HEK293 (cell line): ENCODE data around the gene CACNG1.

Experiments used
- CTCF ChIA-PET: fragments of 350-600 bp; formaldehyde crosslinking; extraction: SDS; loops from one replicate; lab custom pipeline; 2021; ENCODE audit warnings: antibody characterized with exemption; lab: Yijun Ruan, JAX
- POLR2A ChIA-PET: fragments of 300-600 bp; formaldehyde crosslinking; extraction: SDS; loops from one replicate; lab custom pipeline; 2020; ENCODE audit warnings: antibody characterized with exemption, inconsistent platforms; lab: Yijun Ruan, JAX
- H3K27ac ChIP-seq: fragments of 200-500 bp; sonication (Bioruptor generic); 2 replicates; pipeline ENCODE4 v1.5.1; 2014; ENCODE audit warnings: low read depth, low read length, control low read depth, inconsistent platforms; ENCODE audit errors: extremely low read depth
- H3K36me3 ChIP-seq, 2 experiments: fragments of 200-500 bp in 1 of 2; sonication (Bioruptor generic) in 1 of 2; 1 replicate in 1 of 2; 2 replicates in 1 of 2; pipeline ENCODE4 v1.5.1; 2014 to 2017; ENCODE audit warnings: inconsistent platforms in 2 of 2, low read length in 2 of 2; ENCODE audit not compliant: control insufficient read depth in 2 of 2, insufficient read depth in 1 of 2
- H3K4me1 ChIP-seq: fragments of 200-500 bp; sonication (Bioruptor generic); 2 replicates; pipeline ENCODE4 v1.5.1; 2014; ENCODE audit warnings: mild to moderate bottlenecking, low read length, inconsistent platforms; ENCODE audit not compliant: control insufficient read depth, insufficient read depth
- H3K4me3 ChIP-seq: 2 replicates; pipeline ENCODE4 v1.5.1; 2011; ENCODE audit warnings: low read depth, mild to moderate bottlenecking, control low read depth, low read length, moderate library complexity
- H3K9me3 ChIP-seq: fragments of 200-500 bp; sonication (Bioruptor generic); 2 replicates; pipeline ENCODE4 v1.5.1; 2014; ENCODE audit warnings: low read depth, low read length, inconsistent platforms; ENCODE audit not compliant: control insufficient read depth, insufficient read depth
- IKZF3 ChIP-seq: fragments of 450-650 bp; IDR thresholded peaks from 2 replicates; pipeline ENCODE4 v1.5.0; 2018; ENCODE audit warnings: missing biosample characterization, mild to moderate bottlenecking, missing genetic modification characterization, moderate library complexity
- KLF1 ChIP-seq: fragments of 450-650 bp; formaldehyde crosslinking; IDR thresholded peaks from 2 replicates; pipeline ENCODE4 v1.5.1; 2016; ENCODE audit warnings: missing biosample characterization, missing genetic modification characterization
- MYNN ChIP-seq: fragments of 450-650 bp; formaldehyde crosslinking; IDR thresholded peaks from 2 replicates; pipeline ENCODE4 v1.5.1; 2016; ENCODE audit warnings: missing biosample characterization, missing genetic modification characterization, borderline replicate concordance
- YY2 ChIP-seq: fragments of 450-650 bp; formaldehyde crosslinking; IDR thresholded peaks from 2 replicates; pipeline ENCODE4 v1.5.1; 2016; ENCODE audit warnings: missing biosample characterization, missing genetic modification characterization
- ZIC2 ChIP-seq: fragments of 450-650 bp; formaldehyde crosslinking; IDR thresholded peaks from 2 replicates; pipeline ENCODE4 v1.5.1; 2016; ENCODE audit warnings: missing biosample characterization, missing genetic modification characterization
- ZNF133 ChIP-seq: fragments of 450-650 bp; formaldehyde crosslinking; IDR thresholded peaks from 2 replicates; pipeline ENCODE4 v1.5.1; 2016; ENCODE audit warnings: missing biosample characterization, missing genetic modification characterization
- ZNF248 ChIP-seq: fragments of 450-650 bp; formaldehyde crosslinking; IDR thresholded peaks from 2 replicates; pipeline ENCODE4 v1.5.1; 2017; ENCODE audit warnings: missing biosample characterization, missing genetic modification characterization
- ZNF274 ChIP-seq, 2 experiments: fragments of 200-500 bp in 1 of 2; fragments of 450-650 bp in 1 of 2; sonication (Bioruptor generic) in 1 of 2; formaldehyde crosslinking in 1 of 2; IDR thresholded peaks; 2 replicates each; pipeline versions ENCODE4 v1.5.1 to v1.6.1; 2014 to 2016; ENCODE audit warnings: borderline replicate concordance in 1 of 2, inconsistent platforms in 1 of 2, low read length in 1 of 2, missing biosample characterization in 1 of 2, missing genetic modification characterization in 1 of 2
- ZNF350 ChIP-seq: fragments of 450-650 bp; formaldehyde crosslinking; IDR thresholded peaks from 2 replicates; pipeline ENCODE4 v1.5.0; 2017; ENCODE audit warnings: missing biosample characterization, mild to moderate bottlenecking, missing genetic modification characterization
- ZNF514 ChIP-seq: fragments of 450-650 bp; formaldehyde crosslinking; IDR thresholded peaks from 2 replicates; pipeline ENCODE4 v1.5.1; 2016; ENCODE audit warnings: missing biosample characterization, missing genetic modification characterization
- ZNF548 ChIP-seq: fragments of 450-650 bp; formaldehyde crosslinking; IDR thresholded peaks from 2 replicates; pipeline ENCODE4 v1.5.1; 2016; ENCODE audit warnings: missing biosample characterization, missing genetic modification characterization
- ZNF600 ChIP-seq: fragments of 450-650 bp; formaldehyde crosslinking; IDR thresholded peaks from 2 replicates; pipeline ENCODE4 v1.5.1; 2016; ENCODE audit warnings: missing biosample characterization, missing genetic modification characterization
- ZNF621 ChIP-seq: fragments of 450-650 bp; formaldehyde crosslinking; IDR thresholded peaks from 2 replicates; pipeline ENCODE4 v1.5.1; 2017; ENCODE audit warnings: missing biosample characterization, missing genetic modification characterization
- ZNF747 ChIP-seq: fragments of 450-650 bp; formaldehyde crosslinking; IDR thresholded peaks from 2 replicates; pipeline ENCODE4 v1.5.1; 2016; ENCODE audit warnings: missing biosample characterization, missing genetic modification characterization
- TF ChIP-seq, protein P1 (sequence below): fragments of 450-650 bp; formaldehyde crosslinking; IDR thresholded peaks from 2 replicates; pipeline ENCODE4 v1.5.1; 2016; ENCODE audit warnings: missing biosample characterization, missing genetic modification characterization, low read depth
- TF ChIP-seq, protein P2 (sequence below): fragments of 450-650 bp; formaldehyde crosslinking; IDR thresholded peaks from 2 replicates; pipeline ENCODE4 v1.5.1; 2017; ENCODE audit warnings: missing biosample characterization, missing genetic modification characterization
- TF ChIP-seq, protein P3 (sequence below): fragments of 450-650 bp; formaldehyde crosslinking; conservative IDR thresholded peaks from 2 replicates; pipeline ENCODE4 v1.5.1; 2016; ENCODE audit warnings: low read depth, missing biosample characterization, missing genetic modification characterization

Gene CACNG1

DNA sequence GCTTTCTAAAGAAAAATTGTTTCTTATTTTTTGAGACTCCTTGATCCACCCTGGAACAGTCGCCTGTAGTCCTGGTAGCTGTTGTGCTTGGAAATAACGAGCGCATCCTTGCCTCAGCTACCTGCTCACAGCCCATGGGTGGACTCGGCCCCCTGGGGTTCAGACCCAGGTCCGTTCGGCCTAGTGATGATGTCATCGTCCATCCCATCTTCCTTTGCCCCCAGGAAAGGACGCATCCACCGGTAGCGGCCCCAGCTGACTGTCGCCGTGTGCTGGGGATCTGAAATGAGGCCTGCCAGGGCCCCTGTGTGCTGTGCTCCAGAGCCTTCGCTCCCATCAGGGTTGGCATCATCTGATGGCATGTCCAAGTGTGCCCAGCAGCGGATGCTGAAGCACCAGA is 12.0 kb upstream of the CACNG1 start:
- TF ChIP-seq IKZF3 (tag by site-specific recombination): no peak
- TF ChIP-seq, protein P1, sequence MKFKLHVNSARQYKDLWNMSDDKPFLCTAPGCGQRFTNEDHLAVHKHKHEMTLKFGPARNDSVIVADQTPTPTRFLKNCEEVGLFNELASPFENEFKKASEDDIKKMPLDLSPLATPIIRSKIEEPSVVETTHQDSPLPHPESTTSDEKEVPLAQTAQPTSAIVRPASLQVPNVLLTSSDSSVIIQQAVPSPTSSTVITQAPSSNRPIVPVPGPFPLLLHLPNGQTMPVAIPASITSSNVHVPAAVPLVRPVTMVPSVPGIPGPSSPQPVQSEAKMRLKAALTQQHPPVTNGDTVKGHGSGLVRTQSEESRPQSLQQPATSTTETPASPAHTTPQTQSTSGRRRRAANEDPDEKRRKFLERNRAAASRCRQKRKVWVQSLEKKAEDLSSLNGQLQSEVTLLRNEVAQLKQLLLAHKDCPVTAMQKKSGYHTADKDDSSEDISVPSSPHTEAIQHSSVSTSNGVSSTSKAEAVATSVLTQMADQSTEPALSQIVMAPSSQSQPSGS (tag by site-specific recombination): peak; percentile 67; the same call in 1 of the 2 replicates

DNA sequence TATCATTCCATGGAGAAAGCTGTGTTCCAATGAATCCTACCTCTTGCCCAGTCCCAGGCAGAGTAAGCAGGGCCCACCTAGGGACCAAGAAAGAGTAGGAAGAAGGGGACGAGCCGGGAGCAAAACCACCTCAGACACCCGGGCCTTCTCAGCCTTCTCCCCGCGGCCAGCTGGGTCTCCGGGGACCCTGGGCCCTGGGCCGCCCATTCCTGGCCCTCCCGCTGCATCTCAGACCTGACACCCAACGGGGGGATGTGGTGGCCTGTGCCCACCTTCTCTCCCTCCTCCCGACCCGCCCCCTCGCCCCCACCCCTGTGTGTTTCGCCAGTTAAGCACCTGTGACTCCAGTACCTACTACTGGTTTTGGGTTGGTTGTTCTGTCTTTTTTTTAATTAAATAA is 11.4 kb upstream of the CACNG1 start:
- no peaks in the 10 kb centered on the region for H3K9me3 ChIP-seq
- H3K27ac ChIP-seq: no peak overlapping the region
- TF ChIP-seq ZNF350 (tag by site-specific recombination): no peak
- TF ChIP-seq ZNF747 (tag by site-specific recombination): no peak
- TF ChIP-seq ZNF274 (IDR thresholded peaks at IDR 0.05; ENCODE audit: low read length): no peak
- TF ChIP-seq ZNF274 (tag by site-specific recombination; IDR thresholded peaks at IDR 0.05; ENCODE audit: borderline replicate concordance): no peak
- no peak for TF ChIP-seq ZNF133 (tag by site-specific recombination)
- no peak for TF ChIP-seq ZIC2 (tag by site-specific recombination)
- TF ChIP-seq, all 188 proteins: peak for 0
- Histone ChIP-seq H3K4me3 (no peak overlapping the region), H3K4me1 (no peaks in the 10 kb centered on the region), H3K36me3 (no peaks in the 10 kb centered on the region)
- ChIA-PET POLR2A (no interaction called here), CTCF (no interaction called here)

More for the DNA sequence above, 12.0 kb upstream of the CACNG1 start:
- ChIA-PET POLR2A (no interaction called here), CTCF (no interaction called here)
- no peak overlapping the region for H3K27ac ChIP-seq
- H3K9me3 ChIP-seq: no peaks in the 10 kb centered on the region
- H3K4me1 ChIP-seq: no peaks in the 10 kb centered on the region
- H3K4me3 ChIP-seq: no peak overlapping the region
- no peaks in the 10 kb centered on the region for H3K36me3 ChIP-seq

DNA sequence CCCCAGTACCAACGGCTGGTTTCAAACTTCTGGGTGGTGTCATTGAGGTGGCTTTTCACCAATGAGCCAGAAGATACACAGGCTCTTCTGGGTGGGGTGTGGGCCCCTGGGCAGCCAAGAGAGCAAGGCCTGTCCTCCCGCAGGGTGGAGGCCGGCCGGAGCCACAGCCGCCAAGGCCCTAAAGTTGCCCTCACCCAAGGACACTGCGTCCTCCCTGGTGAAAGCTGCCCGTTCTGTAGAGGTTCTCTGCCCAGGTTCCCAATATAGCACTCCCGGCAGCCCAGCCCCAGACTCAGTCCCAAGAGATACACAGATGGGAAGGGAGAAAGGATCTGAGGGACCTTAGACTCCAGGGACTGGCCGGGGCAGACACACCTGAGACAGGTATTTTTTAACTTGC is 10.7 kb upstream of the CACNG1 start:
- CTCF ChIA-PET: no interaction called here
- H3K27ac ChIP-seq: no peak overlapping the region
- H3K36me3 ChIP-seq: no peaks in the 10 kb centered on the region
- no peaks in the 10 kb centered on the region for H3K4me1 ChIP-seq
- no peak overlapping the region for H3K4me3 ChIP-seq
- no peak for TF ChIP-seq KLF1 (tag by site-specific recombination)
- no peaks in the 10 kb centered on the region for H3K9me3 ChIP-seq
- POLR2A ChIA-PET: no interaction called here

DNA sequence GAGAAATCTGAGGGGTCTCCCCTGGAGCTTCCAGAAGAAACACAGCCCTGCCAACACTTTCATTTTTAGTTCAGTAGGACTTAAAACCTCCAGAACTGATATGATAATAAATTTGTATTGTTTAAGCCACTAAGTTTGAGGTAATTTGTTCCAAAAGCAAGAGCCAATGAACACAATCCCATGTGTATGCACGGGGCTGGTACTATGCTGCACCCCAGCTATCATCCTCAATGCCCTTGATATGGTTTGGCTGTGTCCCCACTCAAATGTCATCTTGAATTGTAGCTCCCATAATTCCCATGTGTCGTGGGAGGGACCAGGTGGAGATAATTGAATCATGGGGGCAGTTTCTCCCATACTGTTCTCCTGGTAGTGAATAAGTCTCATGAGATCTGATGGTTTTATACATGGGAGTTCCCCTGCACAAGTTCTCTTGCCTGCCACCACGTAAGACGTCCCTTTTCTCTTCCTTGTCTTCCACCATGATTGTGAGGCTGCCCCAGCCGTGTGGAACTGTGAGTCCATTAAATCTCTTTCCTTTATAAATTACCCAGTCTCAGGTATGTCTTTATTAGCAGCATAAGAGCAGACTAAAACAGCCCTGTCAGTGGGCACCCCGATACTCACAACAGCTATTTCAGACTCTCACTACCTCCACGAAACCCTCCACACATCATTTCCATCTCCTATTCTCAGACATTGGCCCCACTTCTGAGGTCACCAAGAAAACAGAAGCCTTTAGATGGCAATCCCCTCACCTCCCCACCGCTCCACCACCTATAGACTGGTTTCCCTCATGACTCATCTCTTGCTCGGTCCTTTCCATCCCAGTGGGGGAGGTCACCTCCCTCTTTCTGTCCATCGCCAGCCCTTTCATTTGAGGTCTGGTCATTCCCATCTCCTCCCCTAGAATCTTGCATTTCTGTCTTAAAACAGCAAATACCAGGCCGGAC is 8.9 kb upstream of the CACNG1 start:
- CTCF ChIA-PET: no interaction called here
- no peak overlapping the region for H3K4me3 ChIP-seq
- H3K27ac ChIP-seq: no peak overlapping the region
- no peaks in the 10 kb centered on the region for H3K9me3 ChIP-seq
- no peaks in the 10 kb centered on the region for H3K4me1 ChIP-seq
- no peaks in the 10 kb centered on the region for H3K36me3 ChIP-seq
- POLR2A ChIA-PET: no interaction called here
- no peak for TF ChIP-seq ZNF548 (tag by site-specific recombination)
- no peak for TF ChIP-seq ZNF248 (tag by site-specific recombination)
- no peak for TF ChIP-seq ZNF621 (tag by site-specific recombination)
- no peak for TF ChIP-seq MYNN
- TF ChIP-seq, protein P2, sequence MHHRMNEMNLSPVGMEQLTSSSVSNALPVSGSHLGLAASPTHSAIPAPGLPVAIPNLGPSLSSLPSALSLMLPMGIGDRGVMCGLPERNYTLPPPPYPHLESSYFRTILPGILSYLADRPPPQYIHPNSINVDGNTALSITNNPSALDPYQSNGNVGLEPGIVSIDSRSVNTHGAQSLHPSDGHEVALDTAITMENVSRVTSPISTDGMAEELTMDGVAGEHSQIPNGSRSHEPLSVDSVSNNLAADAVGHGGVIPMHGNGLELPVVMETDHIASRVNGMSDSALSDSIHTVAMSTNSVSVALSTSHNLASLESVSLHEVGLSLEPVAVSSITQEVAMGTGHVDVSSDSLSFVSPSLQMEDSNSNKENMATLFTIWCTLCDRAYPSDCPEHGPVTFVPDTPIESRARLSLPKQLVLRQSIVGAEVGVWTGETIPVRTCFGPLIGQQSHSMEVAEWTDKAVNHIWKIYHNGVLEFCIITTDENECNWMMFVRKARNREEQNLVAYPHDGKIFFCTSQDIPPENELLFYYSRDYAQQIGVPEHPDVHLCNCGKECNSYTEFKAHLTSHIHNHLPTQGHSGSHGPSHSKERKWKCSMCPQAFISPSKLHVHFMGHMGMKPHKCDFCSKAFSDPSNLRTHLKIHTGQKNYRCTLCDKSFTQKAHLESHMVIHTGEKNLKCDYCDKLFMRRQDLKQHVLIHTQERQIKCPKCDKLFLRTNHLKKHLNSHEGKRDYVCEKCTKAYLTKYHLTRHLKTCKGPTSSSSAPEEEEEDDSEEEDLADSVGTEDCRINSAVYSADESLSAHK (tag by site-specific recombination): no peak
- no peak for TF ChIP-seq ZNF600 (tag by site-specific recombination)
- no peak for TF ChIP-seq ZIC2 (tag by site-specific recombination)
- TF ChIP-seq, protein P3, sequence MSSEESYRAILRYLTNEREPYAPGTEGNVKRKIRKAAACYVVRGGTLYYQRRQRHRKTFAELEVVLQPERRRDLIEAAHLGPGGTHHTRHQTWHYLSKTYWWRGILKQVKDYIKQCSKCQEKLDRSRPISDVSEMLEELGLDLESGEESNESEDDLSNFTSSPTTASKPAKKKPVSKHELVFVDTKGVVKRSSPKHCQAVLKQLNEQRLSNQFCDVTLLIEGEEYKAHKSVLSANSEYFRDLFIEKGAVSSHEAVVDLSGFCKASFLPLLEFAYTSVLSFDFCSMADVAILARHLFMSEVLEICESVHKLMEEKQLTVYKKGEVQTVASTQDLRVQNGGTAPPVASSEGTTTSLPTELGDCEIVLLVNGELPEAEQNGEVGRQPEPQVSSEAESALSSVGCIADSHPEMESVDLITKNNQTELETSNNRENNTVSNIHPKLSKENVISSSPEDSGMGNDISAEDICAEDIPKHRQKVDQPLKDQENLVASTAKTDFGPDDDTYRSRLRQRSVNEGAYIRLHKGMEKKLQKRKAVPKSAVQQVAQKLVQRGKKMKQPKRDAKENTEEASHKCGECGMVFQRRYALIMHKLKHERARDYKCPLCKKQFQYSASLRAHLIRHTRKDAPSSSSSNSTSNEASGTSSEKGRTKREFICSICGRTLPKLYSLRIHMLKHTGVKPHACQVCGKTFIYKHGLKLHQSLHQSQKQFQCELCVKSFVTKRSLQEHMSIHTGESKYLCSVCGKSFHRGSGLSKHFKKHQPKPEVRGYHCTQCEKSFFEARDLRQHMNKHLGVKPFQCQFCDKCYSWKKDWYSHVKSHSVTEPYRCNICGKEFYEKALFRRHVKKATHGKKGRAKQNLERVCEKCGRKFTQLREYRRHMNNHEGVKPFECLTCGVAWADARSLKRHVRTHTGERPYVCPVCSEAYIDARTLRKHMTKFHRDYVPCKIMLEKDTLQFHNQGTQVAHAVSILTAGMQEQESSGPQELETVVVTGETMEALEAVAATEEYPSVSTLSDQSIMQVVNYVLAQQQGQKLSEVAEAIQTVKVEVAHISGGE (tag by site-specific recombination): no peak
- TF ChIP-seq ZNF514 (tag by site-specific recombination): no peak
- TF ChIP-seq YY2 (tag by site-specific recombination): no peak
